GM13976 (cell line): ENCODE measurements around the gene THYN1.

Experiments used
- DNase-seq: peaks from one replicate; pipeline ENCODE4 v3.0.0; 2012; ENCODE audit warnings: low spot score
- CTCF ChIP-seq: IDR thresholded peaks from 2 replicates; pipeline ENCODE4 v1.5.1; 2012; ENCODE audit warnings: borderline replicate concordance, mild to moderate bottlenecking; ENCODE audit not compliant: insufficient read depth; ENCODE audit errors: extremely low read depth, missing control alignments, control extremely low read depth
- in situ Hi-C: fragments of 300-500 bp; cut with MboI; formaldehyde crosslinking; loops from one replicate; pipeline ENCODE4 v1.12.0; 2022; ENCODE audit warnings: low sequenced_read_pairs, mixed read lengths, inconsistent platforms; ENCODE audit not compliant: unreplicated experiment

Gene THYN1

GRCh38 chr11:134266440-134266839 is 13.3 kb upstream of the THYN1 start:
- in situ Hi-C loops: no loop called here
- no peak for DNase-seq
- no peak for TF ChIP-seq CTCF

GRCh38 chr11:134264966-134265764 is 12.0 kb upstream of the THYN1 start:
- in situ Hi-C loops: no loop called here
- DNase-seq: no peak
- TF ChIP-seq CTCF: no peak

GRCh38 chr11:134261626-134262488 is 8.7 kb upstream of the THYN1 start:
- peak; percentile 66 for DNase-seq

GRCh38 chr11:134260983-134261382 is 7.8 kb upstream of the THYN1 start:
- in situ Hi-C loops: no loop called here
- DNase-seq: no peak
- TF ChIP-seq CTCF: no peak

More at GRCh38 chr11:134261626-134262488, 8.7 kb upstream of the THYN1 start:
- in situ Hi-C loops: no loop called here
- TF ChIP-seq CTCF: peak; percentile 52

- DNase-seq: peak; percentile 41
- in situ Hi-C loops: no loop called here
- no peak for TF ChIP-seq CTCF
These were observed 7.4 kb upstream of the THYN1 start for GRCh38 chr11:134260503-134260902.

GRCh38 chr11:134258577-134258976 is 5.4 kb upstream of the THYN1 start:
- TF ChIP-seq CTCF: no peak
- in situ Hi-C loops: no loop called here

More at GRCh38 chr11:134258577-134258976, 5.4 kb upstream of the THYN1 start:
- DNase-seq: no peak
